ENCODE measurements around the gene IRF9.

- no peak for TF ChIP-seq CTCF (IDR thresholded peaks at IDR 0.05)
- TF ChIP-seq POLR2A (IDR thresholded peaks at IDR 0.05) = peak in 1 of 2 donors; percentile 11
Observed at GRCh38 chr14:24151404-24152080, 9.5 kb upstream of the IRF9 start.
